ENCODE results near the gene PLCB1.

Gene PLCB1

DNA sequence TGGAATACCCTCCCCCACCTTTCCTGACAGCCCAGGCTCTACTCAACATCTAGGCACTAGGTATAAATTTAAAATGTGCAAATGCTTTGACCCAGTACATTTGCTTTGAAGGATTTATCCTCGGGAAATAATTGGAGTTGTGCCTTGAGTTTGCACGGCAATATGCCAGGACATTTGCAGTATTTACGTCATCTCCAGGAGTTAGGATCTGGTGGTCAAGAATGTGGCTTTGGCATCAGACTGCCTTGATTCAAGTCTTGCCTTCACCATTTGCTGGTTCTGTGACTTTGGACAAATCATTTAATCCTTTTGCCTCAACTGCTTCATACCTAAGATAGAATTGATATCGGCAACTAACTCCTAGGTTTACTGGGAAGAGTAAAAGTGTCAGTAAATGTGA, 169.6 kb downstream of the PLCB1 start:
- Histone ChIP-seq H3K36me3 (no peaks in the 10 kb centered on the region), H3K9me3 (no peaks in the 10 kb centered on the region), H3K27ac (no peak overlapping the region), H3K4me3 (no peak overlapping the region), H3K4me1 (no peaks in the 10 kb centered on the region), H3K27me3 (no peaks in the 10 kb centered on the region)
- no peak for DNase-seq
- intact Hi-C loops (cut with DNase I; ENCODE audit: low total_unique reads), result no loop called here
- TF ChIP-seq, protein P1, sequence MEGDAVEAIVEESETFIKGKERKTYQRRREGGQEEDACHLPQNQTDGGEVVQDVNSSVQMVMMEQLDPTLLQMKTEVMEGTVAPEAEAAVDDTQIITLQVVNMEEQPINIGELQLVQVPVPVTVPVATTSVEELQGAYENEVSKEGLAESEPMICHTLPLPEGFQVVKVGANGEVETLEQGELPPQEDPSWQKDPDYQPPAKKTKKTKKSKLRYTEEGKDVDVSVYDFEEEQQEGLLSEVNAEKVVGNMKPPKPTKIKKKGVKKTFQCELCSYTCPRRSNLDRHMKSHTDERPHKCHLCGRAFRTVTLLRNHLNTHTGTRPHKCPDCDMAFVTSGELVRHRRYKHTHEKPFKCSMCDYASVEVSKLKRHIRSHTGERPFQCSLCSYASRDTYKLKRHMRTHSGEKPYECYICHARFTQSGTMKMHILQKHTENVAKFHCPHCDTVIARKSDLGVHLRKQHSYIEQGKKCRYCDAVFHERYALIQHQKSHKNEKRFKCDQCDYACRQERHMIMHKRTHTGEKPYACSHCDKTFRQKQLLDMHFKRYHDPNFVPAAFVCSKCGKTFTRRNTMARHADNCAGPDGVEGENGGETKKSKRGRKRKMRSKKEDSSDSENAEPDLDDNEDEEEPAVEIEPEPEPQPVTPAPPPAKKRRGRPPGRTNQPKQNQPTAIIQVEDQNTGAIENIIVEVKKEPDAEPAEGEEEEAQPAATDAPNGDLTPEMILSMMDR (IDR thresholded peaks at IDR 0.05), result no peak

DNA sequence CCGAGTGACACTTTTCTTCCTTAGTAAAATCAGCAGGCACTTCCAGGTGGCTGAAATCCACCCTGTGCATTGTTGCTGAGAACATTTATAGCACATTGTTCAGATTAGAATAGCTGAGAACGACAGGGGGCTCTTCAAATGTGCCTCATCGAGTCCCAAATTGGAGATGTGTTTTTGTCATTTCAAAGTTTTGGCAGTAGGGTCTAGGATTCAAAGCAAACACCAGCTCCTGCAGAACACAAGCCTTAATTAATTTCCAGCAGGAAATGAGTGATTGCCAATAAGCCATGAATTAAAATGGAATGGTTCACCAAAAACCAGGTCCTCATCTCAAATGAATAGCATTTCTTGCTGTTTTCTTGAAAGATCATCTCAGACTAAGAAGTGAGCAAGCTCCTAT, 171.6 kb downstream of the PLCB1 start:
- no peaks in the 10 kb centered on the region for H3K36me3 ChIP-seq
- no peak for DNase-seq
- no peaks in the 10 kb centered on the region for H3K27me3 ChIP-seq
- intact Hi-C loops (cut with DNase I; ENCODE audit: low total_unique reads), result no loop called here
- H3K4me3 ChIP-seq, result no peak overlapping the region
- no peaks in the 10 kb centered on the region for H3K4me1 ChIP-seq
- TF ChIP-seq, protein P1 (IDR thresholded peaks at IDR 0.05), result no peak
- no peaks in the 10 kb centered on the region for H3K9me3 ChIP-seq
- H3K27ac ChIP-seq, result no peak overlapping the region

DNA sequence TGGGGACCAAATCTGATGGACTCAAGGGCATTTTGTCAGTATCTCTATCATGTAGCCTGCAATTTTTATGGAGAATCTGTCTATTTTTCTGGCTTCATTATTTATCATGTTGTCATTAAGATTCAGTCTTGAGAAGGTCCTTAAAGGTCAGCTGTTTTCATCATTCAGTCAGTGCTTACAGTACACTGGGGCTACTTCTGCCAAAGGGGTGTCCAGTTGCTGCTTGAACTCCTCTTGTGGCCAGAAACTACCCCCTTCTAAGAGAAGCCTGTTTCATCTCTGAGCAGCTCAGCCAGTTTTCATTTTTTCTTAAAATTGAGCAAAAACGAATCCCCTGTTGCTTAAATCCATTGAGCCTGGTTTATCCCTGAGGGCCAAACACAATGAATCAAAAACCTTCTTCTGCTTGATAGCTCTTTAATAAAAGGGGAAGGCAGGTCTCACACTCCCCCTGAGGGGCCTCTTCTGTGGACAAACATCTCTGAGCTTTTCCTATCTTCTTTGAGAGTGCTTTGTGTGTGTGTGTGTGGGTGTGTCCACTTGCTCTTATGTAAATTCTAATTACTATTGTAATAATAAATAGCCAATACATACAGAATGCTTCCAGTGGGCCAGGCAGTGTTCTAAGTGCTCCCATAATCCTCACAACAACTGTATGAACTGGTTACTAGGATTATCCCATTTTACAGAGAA, 172.2 kb downstream of the PLCB1 start:
- Histone ChIP-seq H3K27me3 (no peaks in the 10 kb centered on the region), H3K4me1 (no peaks in the 10 kb centered on the region), H3K27ac (no peak overlapping the region), H3K4me3 (no peak overlapping the region), H3K9me3 (no peaks in the 10 kb centered on the region), H3K36me3 (no peaks in the 10 kb centered on the region)
- DNase-seq, result no peak
- TF ChIP-seq, protein P1 (IDR thresholded peaks at IDR 0.05), result no peak
- intact Hi-C loops (cut with DNase I; ENCODE audit: low total_unique reads), result no loop called here

DNA sequence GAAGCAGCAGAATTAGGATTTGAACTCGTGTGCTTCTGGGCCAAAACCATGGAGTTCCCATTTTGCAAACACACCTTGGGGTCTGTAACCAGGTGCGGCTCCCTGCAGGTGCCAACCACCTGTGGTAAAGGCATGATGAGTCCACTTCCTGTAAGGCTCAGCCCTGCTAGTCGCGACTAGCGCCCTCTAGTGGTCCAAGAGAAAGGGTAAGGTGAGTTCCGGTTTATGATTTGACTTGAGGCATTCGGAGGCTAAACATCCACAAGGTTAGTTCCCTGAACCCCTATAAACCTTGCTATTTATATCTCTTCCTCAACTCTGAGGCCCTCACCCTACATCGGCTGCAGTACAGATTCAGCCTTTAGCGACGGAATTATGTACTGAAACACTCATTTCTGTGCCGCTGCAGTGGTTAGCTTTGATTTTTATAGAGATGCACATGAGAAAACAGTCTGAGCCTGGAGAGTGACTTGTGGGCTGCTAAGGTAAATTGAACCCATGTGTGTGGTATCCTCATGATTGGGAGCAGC, 173.4 kb downstream of the PLCB1 start:
- no peak overlapping the region for H3K27ac ChIP-seq
- no peak for DNase-seq

DNA sequence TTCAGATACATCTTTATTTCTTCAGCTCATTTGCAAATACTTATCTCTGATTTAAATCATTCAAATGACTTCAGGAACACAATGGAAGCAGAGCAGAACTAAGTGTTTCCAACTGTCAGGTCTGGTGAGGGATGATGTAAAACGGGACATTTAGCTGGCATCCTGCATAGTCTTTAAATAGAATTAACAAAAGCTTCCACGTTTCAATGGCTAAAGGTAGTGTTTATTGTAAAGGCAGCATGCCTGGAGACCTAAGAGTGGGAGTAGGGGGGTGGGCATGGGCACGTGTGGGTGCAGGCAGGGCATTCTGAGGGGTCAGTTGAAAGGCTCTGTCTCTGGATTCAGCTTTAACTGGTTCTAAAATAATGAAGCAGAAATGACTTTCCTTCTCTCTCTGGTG, 174.9 kb downstream of the PLCB1 start:
- no peak for DNase-seq
- H3K27me3 ChIP-seq, result no peaks in the 10 kb centered on the region
- TF ChIP-seq, protein P1 (IDR thresholded peaks at IDR 0.05), result no peak
- H3K27ac ChIP-seq, result no peak overlapping the region
- H3K36me3 ChIP-seq, result no peaks in the 10 kb centered on the region
- H3K4me3 ChIP-seq, result no peak overlapping the region
- H3K9me3 ChIP-seq, result no peaks in the 10 kb centered on the region
- H3K4me1 ChIP-seq, result no peaks in the 10 kb centered on the region
- intact Hi-C loops (cut with DNase I; ENCODE audit: low total_unique reads), result no loop called here

More for the DNA sequence above, 173.4 kb downstream of the PLCB1 start:
- TF ChIP-seq, protein P1 (IDR thresholded peaks at IDR 0.05), result peak; percentile 28 to 30
- Histone ChIP-seq H3K36me3 (no peaks in the 10 kb centered on the region), H3K4me3 (no peak overlapping the region), H3K4me1 (no peaks in the 10 kb centered on the region), H3K9me3 (no peaks in the 10 kb centered on the region), H3K27me3 (no peaks in the 10 kb centered on the region)
- intact Hi-C loops (cut with DNase I; ENCODE audit: low total_unique reads), result no loop called here
